ENCODE results near the gene C1orf50.

C1orf50 gene

GRCh38 chr1:42752284-42752683 is 14.8 kb upstream of the C1orf50 start:
- DNase-seq (ENCODE audit: low read depth in 1 of 2, low spot score in 1 of 2), result no peak
- no peak overlapping the region for H3K4me3 ChIP-seq (replicated peaks; ENCODE audit: insufficient read depth, low read length)
- no peaks in the 10 kb centered on the region for H3K27me3 ChIP-seq (ENCODE audit: insufficient read depth, poor library complexity, severe bottlenecking)
- TF ChIP-seq REST (IDR thresholded peaks at IDR 0.05; ENCODE audit: insufficient replicate concordance, low read depth) (no peak), SPI1 (IDR thresholded peaks at IDR 0.05; ENCODE audit: borderline replicate concordance, low read depth) (no peak), CTCF (IDR thresholded peaks at IDR 0.05; ENCODE audit: insufficient read depth, low read length) (no peak), GABPA (IDR thresholded peaks at IDR 0.05; ENCODE audit: low read depth) (no peak), POLR2AphosphoS5 (IDR thresholded peaks at IDR 0.05; ENCODE audit: low read depth) (no peak)
- H3K27ac ChIP-seq (replicated peaks), result no peak overlapping the region

GRCh38 chr1:42753070-42753469 is 14.0 kb upstream of the C1orf50 start:
- H3K27me3 ChIP-seq (ENCODE audit: insufficient read depth, poor library complexity, severe bottlenecking), result no peaks in the 10 kb centered on the region
- DNase-seq (ENCODE audit: low read depth in 1 of 2, low spot score in 1 of 2), result no peak
- TF ChIP-seq SPI1 (IDR thresholded peaks at IDR 0.05; ENCODE audit: borderline replicate concordance, low read depth) (no peak), REST (IDR thresholded peaks at IDR 0.05; ENCODE audit: insufficient replicate concordance, low read depth) (no peak), GABPA (IDR thresholded peaks at IDR 0.05; ENCODE audit: low read depth) (no peak), CTCF (IDR thresholded peaks at IDR 0.05; ENCODE audit: insufficient read depth, low read length) (no peak), POLR2AphosphoS5 (IDR thresholded peaks at IDR 0.05; ENCODE audit: low read depth) (no peak)
- H3K4me3 ChIP-seq (replicated peaks; ENCODE audit: insufficient read depth, low read length), result no peak overlapping the region
- H3K27ac ChIP-seq (replicated peaks), result no peak overlapping the region

GRCh38 chr1:42756956-42757891 is 9.8 kb upstream of the C1orf50 start:
- TF ChIP-seq POLR2AphosphoS5 (IDR thresholded peaks at IDR 0.05; ENCODE audit: low read depth) (no peak), REST (IDR thresholded peaks at IDR 0.05; ENCODE audit: insufficient replicate concordance, low read depth) (no peak), GABPA (IDR thresholded peaks at IDR 0.05; ENCODE audit: low read depth) (no peak), CTCF (IDR thresholded peaks at IDR 0.05; ENCODE audit: insufficient read depth, low read length) (peak; percentile 63), SPI1 (IDR thresholded peaks at IDR 0.05; ENCODE audit: borderline replicate concordance, low read depth) (peak; percentile 42; the same call in 1 of the 2 replicates)
- H3K27ac ChIP-seq (replicated peaks), result no peak overlapping the region
- DNase-seq (ENCODE audit: low read depth in 1 of 2, low spot score in 1 of 2), result peak; percentile 54 to 55
- no peak overlapping the region for H3K4me3 ChIP-seq (replicated peaks; ENCODE audit: insufficient read depth, low read length)
- no peaks in the 10 kb centered on the region for H3K27me3 ChIP-seq (ENCODE audit: insufficient read depth, poor library complexity, severe bottlenecking)

Data from HL-60 (cell line).